DOHH2 (cell line): ENCODE data around the gene PTPN5.

Source experiments
- EZH2phosphoT487 ChIP-seq: fragments of 200-600 bp; sonication (generic); IDR thresholded peaks from 2 replicates; pipeline ENCODE4 v1.6.1; 2017; ENCODE audit warnings: borderline replicate concordance, mild to moderate bottlenecking, antibody characterized with exemption, low read length, moderate library complexity, mixed read lengths
- TF ChIP-seq, protein P1 (sequence below): fragments of 200-600 bp; sonication (generic); IDR thresholded peaks from one replicate; pipeline ENCODE4 v1.5.1; 2014; ENCODE audit warnings: antibody characterized with exemption, mild to moderate bottlenecking, low read depth, low read length; ENCODE audit not compliant: poor library complexity, severe bottlenecking

DNA sequence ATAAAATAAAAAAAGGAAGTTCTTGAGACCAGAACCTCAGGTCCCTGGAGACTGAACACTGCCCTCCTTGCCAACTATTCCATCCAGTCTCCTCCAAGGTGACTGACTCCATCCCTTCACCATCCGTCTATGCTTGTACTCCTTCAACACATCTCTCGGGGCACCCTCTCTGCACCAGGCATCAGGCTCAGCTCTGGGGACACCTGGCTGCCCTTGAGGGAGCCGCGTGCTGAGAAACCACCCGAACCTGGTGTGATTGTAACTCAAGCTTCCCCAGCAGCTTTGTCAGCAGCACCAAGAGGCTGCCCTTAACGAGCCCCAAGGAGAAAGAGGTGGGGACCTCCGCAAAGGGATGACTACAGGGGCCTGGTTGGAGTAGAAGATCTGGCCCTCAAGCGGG lies 1.7 kb downstream of the PTPN5 start:
- TF ChIP-seq, protein P1, sequence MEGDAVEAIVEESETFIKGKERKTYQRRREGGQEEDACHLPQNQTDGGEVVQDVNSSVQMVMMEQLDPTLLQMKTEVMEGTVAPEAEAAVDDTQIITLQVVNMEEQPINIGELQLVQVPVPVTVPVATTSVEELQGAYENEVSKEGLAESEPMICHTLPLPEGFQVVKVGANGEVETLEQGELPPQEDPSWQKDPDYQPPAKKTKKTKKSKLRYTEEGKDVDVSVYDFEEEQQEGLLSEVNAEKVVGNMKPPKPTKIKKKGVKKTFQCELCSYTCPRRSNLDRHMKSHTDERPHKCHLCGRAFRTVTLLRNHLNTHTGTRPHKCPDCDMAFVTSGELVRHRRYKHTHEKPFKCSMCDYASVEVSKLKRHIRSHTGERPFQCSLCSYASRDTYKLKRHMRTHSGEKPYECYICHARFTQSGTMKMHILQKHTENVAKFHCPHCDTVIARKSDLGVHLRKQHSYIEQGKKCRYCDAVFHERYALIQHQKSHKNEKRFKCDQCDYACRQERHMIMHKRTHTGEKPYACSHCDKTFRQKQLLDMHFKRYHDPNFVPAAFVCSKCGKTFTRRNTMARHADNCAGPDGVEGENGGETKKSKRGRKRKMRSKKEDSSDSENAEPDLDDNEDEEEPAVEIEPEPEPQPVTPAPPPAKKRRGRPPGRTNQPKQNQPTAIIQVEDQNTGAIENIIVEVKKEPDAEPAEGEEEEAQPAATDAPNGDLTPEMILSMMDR = no peak
- no peak for TF ChIP-seq EZH2phosphoT487
